ENCODE data around the gene CPNE4. TPM values are rescaled to one million over a fixed set of nuclear protein-coding genes. Genes with fewer than 3 reads are reported as not detected.

CPNE4 gene
- total and polyA plus RNA-seq, 5 experiments from 2014 or later, result not detected

DNA sequence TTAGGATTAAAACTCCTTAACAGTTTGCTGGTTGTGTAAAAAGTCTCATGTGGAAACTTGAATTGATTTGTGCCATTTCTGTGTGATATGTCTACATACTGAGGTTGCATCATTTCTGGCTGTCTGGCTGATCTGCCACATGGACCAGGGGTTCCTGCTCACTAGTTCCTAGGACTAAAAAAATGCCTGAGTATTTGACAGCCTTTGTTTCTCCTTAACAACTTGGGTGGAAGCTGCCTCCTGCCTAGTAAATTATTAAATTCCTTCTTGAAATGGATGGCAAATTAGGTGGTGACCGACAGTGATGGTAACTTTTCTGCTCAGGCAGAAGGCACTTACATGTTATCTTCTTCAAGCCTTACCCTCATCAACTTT lies 305.2 kb downstream of the CPNE4 start:
- ATAC-seq (no peak), DNase-seq (no peak)
- Mint-ChIP-seq H3K27me3 (peaks cover 0 to 9% (median 8%) of the 10 kb centered on the region in 5 donors), H3K36me3 (no peaks in the 10 kb centered on the region), H3K4me3 (no peak overlapping the region), H3K9me3 (no peaks in the 10 kb centered on the region), H3K27ac (no peak overlapping the region), H3K4me1 (no peaks in the 10 kb centered on the region)
- POLR2A ChIA-PET, result no interaction called here

DNA sequence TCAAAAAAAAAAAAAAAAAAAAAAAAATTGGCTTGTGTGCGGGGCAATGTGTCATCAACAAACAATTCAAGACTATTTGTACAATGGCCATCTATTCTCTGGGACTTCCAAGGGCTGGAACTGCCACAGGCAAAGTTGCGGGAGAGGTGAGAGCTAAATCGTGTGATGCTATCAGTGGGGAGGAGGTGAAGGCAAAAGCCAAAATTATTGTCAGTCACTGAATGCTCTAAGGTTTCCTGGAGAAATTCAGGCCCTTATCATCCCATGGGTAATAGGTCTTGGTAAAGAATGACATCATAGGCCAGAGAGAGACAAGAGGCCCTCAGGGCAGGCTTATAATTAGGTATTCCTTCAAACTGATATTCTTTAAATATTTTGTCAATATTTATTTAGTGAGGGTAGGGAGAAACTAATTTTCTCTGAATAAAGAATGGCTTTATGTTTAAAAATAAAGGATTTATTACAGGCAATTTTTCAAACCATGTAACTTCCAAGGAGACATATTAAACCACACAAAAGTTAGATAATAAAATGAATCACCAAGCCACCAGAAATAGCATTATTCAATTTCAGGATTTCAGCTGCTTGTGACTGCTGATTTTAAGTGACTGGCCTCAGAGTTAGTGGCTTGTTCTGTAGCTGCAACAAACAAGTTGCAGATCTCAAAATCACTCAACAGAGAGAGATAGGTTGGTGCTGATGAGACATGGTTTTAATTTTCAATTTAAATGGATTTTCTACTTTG lies 305.7 kb downstream of the CPNE4 start:
- no peak for DNase-seq
- Mint-ChIP-seq H3K9me3 (no peaks in the 10 kb centered on the region), H3K36me3 (no peaks in the 10 kb centered on the region), H3K4me1 (no peaks in the 10 kb centered on the region), H3K27ac (no peak overlapping the region), H3K4me3 (no peak overlapping the region), H3K27me3 (peaks cover 0 to 13% (median 8%) of the 10 kb centered on the region in 5 donors)
- ATAC-seq, result no peak
- POLR2A ChIA-PET, result no interaction called here

DNA sequence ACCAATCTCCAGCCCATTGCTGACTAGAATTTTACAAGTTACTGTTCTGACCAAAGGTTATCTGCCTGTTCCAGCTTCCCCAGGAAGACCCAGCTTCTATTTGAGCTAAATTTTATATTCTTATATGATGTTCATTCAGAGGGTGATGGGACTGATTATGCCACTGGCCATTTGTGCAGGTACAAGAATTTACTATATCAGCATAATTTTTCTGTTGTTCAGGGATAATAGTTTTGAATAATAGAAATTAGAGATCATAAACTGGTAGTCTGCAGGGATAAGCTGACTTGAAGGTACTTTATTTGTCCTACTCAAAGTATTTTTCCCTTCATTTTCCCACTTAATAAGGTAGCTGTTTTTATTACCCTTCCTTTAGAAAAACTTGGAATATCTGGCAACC lies 309.4 kb downstream of the CPNE4 start:
- Mint-ChIP-seq H3K27ac (no peak overlapping the region), H3K4me3 (no peak overlapping the region), H3K9me3 (no peaks in the 10 kb centered on the region), H3K4me1 (no peaks in the 10 kb centered on the region), H3K27me3 (peaks cover 0 to 17% (median 10%) of the 10 kb centered on the region in 5 donors), H3K36me3 (no peaks in the 10 kb centered on the region)
- ATAC-seq, result no peak
- no peak for DNase-seq
- POLR2A ChIA-PET, result no interaction called here

DNA sequence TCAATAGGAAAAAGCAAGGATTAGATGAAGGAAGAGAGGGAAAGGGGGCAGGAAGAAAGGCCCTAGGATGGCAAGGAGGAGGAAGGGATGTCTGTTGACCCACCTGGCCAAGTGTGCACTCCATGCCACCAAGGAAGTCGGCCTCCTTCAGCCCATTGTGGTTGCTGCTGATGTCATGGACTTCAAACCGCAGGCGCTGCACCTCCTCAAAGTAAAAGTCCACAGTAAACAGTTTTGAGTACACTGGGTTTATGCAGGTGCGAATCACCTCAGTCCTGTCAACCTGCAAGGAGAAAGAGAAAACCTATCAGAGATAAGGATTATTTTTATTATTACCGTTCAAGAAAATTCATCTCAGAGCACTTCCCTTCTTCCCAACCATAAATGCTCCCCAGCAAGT lies 311.5 kb downstream of the CPNE4 start:
- Mint-ChIP-seq H3K4me3 (no peak overlapping the region), H3K4me1 (no peaks in the 10 kb centered on the region), H3K27ac (no peak overlapping the region), H3K9me3 (no peaks in the 10 kb centered on the region), H3K36me3 (no peaks in the 10 kb centered on the region), H3K27me3 (peaks cover 0 to 17% (median 10%) of the 10 kb centered on the region in 5 donors)
- DNase-seq, result no peak
- POLR2A ChIA-PET, result no interaction called here
- no peak for ATAC-seq

DNA sequence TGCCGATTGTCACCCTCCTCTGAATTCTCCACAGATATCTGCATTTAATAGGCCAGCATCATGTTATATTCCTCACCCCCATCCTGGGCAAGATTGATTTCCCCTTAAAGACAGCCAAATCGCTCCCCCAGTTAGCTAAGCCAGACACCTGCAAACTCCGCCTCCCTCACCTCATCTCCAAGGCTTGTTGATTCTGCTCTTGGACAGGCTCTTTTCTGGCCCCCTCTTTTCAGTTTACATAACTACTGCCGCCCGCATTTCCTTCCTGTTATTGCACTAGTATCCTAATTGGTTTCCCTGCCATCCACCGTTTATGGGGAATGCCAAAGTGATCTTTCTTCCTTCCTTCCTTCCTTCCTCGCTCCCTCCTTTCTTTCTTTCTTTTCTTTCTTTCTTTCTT lies 317.3 kb downstream of the CPNE4 start:
- H3K27me3 Mint-ChIP-seq, result peaks cover 0 to 9% (median 2%) of the 10 kb centered on the region in 5 donors
- ATAC-seq (no peak), DNase-seq (no peak)
- H3K27ac Mint-ChIP-seq, result no peak overlapping the region
- H3K36me3 Mint-ChIP-seq, result no peaks in the 10 kb centered on the region
- H3K4me3 Mint-ChIP-seq, result no peak overlapping the region
- H3K4me1 Mint-ChIP-seq, result peaks cover 0 to 2% (median 0%) of the 10 kb centered on the region in 4 donors
- no peaks in the 10 kb centered on the region for H3K9me3 Mint-ChIP-seq
- POLR2A ChIA-PET, result no interaction called here

DNA sequence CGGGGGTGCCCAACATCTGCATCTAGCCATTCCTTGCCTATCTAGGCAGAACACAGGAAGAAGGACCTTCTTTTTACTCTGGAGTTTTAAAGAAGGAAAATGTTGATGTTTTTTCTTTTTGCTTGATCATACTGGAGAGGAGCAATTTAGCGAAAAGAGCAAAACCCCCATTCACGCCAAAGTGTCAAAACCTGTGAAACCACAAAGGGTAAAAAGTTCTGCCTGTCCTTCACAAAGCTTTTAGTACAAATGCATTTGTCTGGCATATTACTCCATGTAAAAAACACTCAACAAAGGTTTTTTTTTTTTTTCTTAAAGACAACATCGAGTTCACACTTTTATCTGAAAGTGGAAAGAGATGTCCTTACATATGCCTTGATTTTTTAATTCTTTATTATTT lies 317.9 kb downstream of the CPNE4 start:
- Mint-ChIP-seq H3K27ac (no peak overlapping the region), H3K4me1 (peaks cover 0 to 2% (median 0%) of the 10 kb centered on the region in 4 donors), H3K27me3 (peaks cover 0 to 6% (median 2%) of the 10 kb centered on the region in 5 donors), H3K9me3 (no peaks in the 10 kb centered on the region), H3K4me3 (no peak overlapping the region), H3K36me3 (no peaks in the 10 kb centered on the region)
- DNase-seq, result no peak
- POLR2A ChIA-PET, result no interaction called here
- ATAC-seq, result no peak

DNA sequence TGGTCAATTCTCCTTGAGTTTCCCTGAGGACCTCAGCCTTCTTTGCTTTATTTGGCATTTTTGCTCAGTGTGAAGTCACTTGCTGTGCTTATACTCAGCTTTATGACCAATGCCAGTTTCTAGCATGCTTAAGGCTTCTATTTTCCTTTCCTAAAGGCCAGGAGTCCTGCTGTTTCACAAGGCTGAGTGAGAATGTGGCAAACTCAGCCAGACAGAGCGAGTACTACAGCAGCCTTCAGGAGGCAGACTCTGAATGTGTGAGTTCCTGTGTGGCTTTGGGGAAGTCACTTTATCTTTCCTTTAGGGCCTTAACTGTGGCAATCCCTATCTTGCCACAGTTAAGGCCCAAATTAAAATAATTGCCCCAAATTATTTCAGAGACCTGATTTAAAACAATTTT lies 318.8 kb downstream of the CPNE4 start:
- ATAC-seq (no peak), DNase-seq (no peak)
- Mint-ChIP-seq H3K27me3 (peaks cover 0 to 6% (median 2%) of the 10 kb centered on the region in 5 donors), H3K9me3 (no peaks in the 10 kb centered on the region), H3K4me3 (no peak overlapping the region), H3K36me3 (no peaks in the 10 kb centered on the region), H3K4me1 (peaks cover 0 to 2% (median 0%) of the 10 kb centered on the region in 4 donors), H3K27ac (no peak overlapping the region)
- POLR2A ChIA-PET, result no interaction called here

DNA sequence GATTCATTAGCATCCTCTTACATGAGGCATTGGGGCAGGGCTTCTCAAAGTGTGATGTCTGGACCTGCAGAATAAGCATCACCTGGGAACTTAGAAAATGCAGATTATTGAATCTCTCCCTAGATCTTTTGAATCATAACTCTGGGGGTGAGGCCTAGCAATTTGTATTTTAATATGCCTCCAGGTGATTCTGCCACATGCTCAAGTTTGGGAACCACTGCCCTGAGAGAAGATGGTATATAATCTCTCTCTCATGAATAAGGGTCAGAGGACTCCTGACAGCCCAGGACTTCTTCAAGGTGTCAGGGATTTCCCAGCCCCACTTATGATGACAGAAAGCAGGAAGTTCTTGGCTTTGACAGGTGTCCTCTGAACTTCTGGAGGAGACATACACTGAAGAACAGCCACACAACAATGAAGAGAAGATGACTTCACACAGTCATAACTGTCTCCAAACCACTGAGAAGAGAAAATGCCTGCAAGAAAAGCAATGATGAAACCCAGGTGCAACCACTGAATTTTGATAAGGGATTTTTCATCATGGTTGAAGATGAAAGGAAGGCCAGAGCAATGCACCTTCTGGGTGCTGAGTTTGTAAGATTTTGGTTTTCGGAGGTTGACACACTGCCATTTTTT lies 320.1 kb downstream of the CPNE4 start:
- DNase-seq (no peak), ATAC-seq (no peak)
- POLR2A ChIA-PET, result no interaction called here
- Mint-ChIP-seq H3K9me3 (no peaks in the 10 kb centered on the region), H3K36me3 (no peaks in the 10 kb centered on the region), H3K4me1 (peaks cover 0 to 2% (median 0%) of the 10 kb centered on the region in 4 donors), H3K27me3 (peaks cover 0 to 4% (median 0%) of the 10 kb centered on the region in 5 donors), H3K4me3 (no peak overlapping the region), H3K27ac (peak overlapping the region in 1 of 10 donors; percentile 12)

DNA sequence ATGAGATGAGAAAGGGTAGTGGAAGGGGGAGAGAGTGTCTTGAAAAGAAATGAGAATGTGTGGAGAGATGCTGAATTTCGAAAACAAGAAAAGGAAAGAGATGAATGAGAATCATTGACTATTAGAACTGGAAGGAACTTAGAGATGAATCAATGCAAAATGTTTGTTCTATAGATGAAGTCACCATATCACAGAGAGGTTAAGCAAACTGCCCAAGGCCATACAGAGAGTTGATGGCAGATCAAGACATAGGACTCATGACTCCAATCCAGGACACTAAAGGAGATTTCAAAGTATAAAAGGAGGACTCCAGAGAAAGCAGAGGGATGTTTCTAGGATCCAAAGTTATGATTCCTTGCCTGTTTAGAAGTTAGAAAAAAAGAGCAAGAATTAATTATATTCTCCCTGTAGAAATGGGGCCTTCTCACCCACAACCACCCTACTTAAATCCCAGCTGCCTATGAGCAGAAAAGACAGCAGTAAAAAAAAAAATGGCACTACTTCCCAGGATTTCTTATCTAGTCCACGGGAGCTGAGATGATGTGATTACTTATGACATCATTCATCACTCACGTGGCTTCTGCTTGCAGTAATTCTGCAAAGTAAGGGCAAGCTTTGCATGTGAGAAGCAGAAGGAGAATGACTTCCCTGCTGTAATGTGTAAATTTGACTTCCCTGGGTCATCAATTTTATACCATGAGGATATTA lies 321.2 kb downstream of the CPNE4 start:
- Mint-ChIP-seq H3K4me3 (no peak overlapping the region), H3K9me3 (no peaks in the 10 kb centered on the region), H3K27me3 (peaks cover 0 to 5% (median under 1%) of the 10 kb centered on the region in 5 donors), H3K4me1 (peaks cover 0 to 2% (median 0%) of the 10 kb centered on the region in 4 donors), H3K27ac (no peak overlapping the region), H3K36me3 (no peaks in the 10 kb centered on the region)
- DNase-seq (no peak), ATAC-seq (no peak)
- POLR2A ChIA-PET, result no interaction called here

DNA sequence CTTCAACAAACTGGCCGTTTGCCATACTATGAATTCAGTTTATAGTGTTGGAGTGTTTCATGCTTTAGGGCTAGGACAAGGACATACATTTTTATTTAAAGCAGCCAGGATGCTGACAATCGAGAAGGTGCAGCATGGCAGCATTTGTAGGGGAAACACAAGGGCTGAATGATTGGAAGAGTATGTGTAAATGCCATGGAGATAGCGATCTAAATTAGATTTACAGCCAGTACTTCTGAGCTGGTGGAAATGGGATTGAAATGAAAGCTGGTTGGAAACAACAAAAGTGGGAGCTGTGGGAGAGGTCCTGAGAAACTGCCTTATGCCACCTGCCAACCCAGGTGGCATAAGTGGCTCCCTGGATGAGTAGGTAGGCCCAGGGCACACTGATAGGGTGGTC lies 322.2 kb downstream of the CPNE4 start:
- POLR2A ChIA-PET, result no interaction called here
- H3K27ac Mint-ChIP-seq, result no peak overlapping the region
- no peak for ATAC-seq

DNA sequence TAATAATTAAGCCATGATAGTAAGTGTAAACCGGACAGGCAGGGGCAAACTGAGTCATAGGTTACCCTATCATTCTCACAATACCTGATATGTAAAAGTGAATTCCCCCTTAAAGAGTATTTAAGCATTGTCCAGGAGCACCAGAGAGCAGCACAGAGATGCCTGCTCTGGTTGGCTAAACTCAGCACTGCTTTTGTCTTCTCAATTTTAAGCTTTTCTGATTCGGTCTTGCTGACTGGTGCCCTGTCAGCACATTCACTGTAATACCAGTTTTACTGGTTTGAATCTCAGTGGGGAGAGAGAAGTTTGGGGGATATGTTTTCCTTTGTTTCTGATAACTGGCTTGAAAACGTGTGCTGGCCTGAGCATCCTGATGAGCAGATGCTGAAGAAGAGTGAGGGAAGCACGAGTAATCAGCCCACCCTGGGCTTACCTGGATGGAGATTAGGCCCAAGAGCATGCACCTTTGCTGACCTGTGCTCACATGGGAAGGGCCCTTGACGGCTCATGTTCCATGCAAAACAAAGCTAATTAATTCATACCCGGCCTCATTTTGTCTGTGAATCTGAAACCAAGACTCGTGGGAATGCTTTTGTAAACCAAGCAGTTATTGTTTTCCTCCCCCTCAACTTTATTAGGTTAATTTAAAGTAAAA lies 323.6 kb downstream of the CPNE4 start:
- no peak for DNase-seq
- no peaks in the 10 kb centered on the region for H3K9me3 Mint-ChIP-seq
- POLR2A ChIA-PET, result no interaction called here
- no peak overlapping the region for H3K27ac Mint-ChIP-seq
- no peaks in the 10 kb centered on the region for H3K4me1 Mint-ChIP-seq
- peaks cover 6 to 19% (median 13%) of the 10 kb centered on the region in 5 donors for H3K27me3 Mint-ChIP-seq
- H3K4me3 Mint-ChIP-seq, result no peak overlapping the region
- ATAC-seq, result no peak
- no peaks in the 10 kb centered on the region for H3K36me3 Mint-ChIP-seq

More for the DNA sequence above, 322.2 kb downstream of the CPNE4 start:
- no peak overlapping the region for H3K4me3 Mint-ChIP-seq
- H3K4me1 Mint-ChIP-seq, result peaks cover 0 to 2% (median 0%) of the 10 kb centered on the region in 4 donors
- no peaks in the 10 kb centered on the region for H3K9me3 Mint-ChIP-seq
- H3K36me3 Mint-ChIP-seq, result no peaks in the 10 kb centered on the region
- H3K27me3 Mint-ChIP-seq, result peaks cover 4 to 10% (median 9%) of the 10 kb centered on the region in 5 donors
- DNase-seq, result no peak

DNA sequence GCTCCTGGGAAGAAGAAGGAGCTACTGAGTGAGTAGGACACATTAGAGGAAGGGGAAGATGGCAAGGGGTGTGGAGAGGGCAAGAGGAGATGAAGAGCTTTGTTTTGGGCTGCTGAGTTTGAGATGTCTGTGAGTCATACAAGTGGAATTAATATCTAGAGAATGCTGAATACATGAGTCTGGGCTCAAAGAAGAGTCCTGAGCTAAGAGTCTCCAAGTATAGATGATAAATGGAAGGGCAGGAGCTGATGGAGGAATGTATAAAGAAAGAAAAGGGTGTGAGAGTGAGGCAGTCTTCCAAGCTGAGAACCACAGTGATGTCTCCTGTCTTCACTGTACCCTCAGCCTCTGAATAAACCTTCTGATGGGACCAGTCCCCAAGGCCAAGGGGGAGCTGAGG lies 326.6 kb downstream of the CPNE4 start:
- ATAC-seq, result no peak
- no peak overlapping the region for H3K4me3 Mint-ChIP-seq
- no peak overlapping the region for H3K27ac Mint-ChIP-seq
- POLR2A ChIA-PET, result no interaction called here
- DNase-seq, result no peak
- no peaks in the 10 kb centered on the region for H3K4me1 Mint-ChIP-seq
- H3K9me3 Mint-ChIP-seq, result no peaks in the 10 kb centered on the region
- peaks cover 9 to 19% (median 13%) of the 10 kb centered on the region in 5 donors for H3K27me3 Mint-ChIP-seq
- no peaks in the 10 kb centered on the region for H3K36me3 Mint-ChIP-seq

DNA sequence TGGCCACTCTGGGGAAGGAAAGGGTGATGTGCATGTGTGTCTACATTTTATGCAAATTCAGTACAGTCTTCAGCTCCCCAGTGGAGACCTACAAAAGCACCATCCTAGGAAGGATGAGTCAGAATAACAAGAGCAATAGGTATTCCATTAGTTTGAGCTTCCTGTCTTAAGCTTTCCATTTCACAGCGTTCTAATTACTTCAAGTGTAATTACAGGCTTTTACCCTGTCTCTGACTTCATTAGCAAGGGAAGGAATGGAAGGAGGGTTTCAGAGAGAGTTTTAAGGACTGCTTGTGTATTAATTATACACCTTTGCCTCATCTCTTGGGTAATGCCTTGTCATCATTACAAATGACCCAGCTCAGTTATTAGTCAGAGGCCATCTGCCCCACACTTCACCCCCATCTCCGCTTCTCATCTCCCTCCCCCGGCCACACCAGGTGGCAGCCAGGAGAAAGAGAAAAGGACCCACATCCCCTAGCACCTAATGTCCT lies 329.2 kb downstream of the CPNE4 start:
- H3K36me3 Mint-ChIP-seq, result no peaks in the 10 kb centered on the region
- POLR2A ChIA-PET, result no interaction called here

More for the DNA sequence above, 329.2 kb downstream of the CPNE4 start:
- Mint-ChIP-seq H3K4me3 (no peak overlapping the region), H3K27me3 (peaks cover 9 to 19% (median 10%) of the 10 kb centered on the region in 5 donors), H3K4me1 (no peaks in the 10 kb centered on the region), H3K9me3 (peaks cover 0 to 4% (median 0%) of the 10 kb centered on the region in 9 donors), H3K27ac (no peak overlapping the region)
- DNase-seq (no peak), ATAC-seq (no peak)

All from naive thymus-derived CD8-positive, alpha-beta T cell (primary cell).